HG03378 (cell line): Measurements from ENCODE around the gene MRC1.

Experiments used
- ATAC-seq: cut with Tn5 transposase; IDR thresholded peaks from one replicate; pipeline ENCODE4 v1.9.1; 2021; ENCODE audit warnings: mild to moderate bottlenecking, moderate library complexity; ENCODE audit not compliant: unreplicated experiment

The MRC1 gene

GRCh38 chr10:17795083-17795482 is 14.1 kb upstream of the MRC1 start:
- ATAC-seq: no peak

GRCh38 chr10:17795813-17796594 is 13.1 kb upstream of the MRC1 start:
- no peak for ATAC-seq

GRCh38 chr10:17801507-17801906 is 7.6 kb upstream of the MRC1 start:
- ATAC-seq: no peak

GRCh38 chr10:17802350-17802749 is 6.8 kb upstream of the MRC1 start:
- no peak for ATAC-seq

- no peak for ATAC-seq
Observed at GRCh38 chr10:17802976-17803375, 6.2 kb upstream of the MRC1 start.

- no peak for ATAC-seq
Observed at GRCh38 chr10:17805330-17805729, 3.8 kb upstream of the MRC1 start.

- no peak for ATAC-seq
Observed at GRCh38 chr10:17805921-17806577, 3.1 kb upstream of the MRC1 start.

GRCh38 chr10:17811146-17811865 is 2.2 kb downstream of the MRC1 start:
- ATAC-seq: no peak

GRCh38 chr10:17814973-17815372 is 5.8 kb downstream of the MRC1 start:
- ATAC-seq: no peak

- no peak for ATAC-seq
Observed at GRCh38 chr10:17816199-17816598, 7.1 kb downstream of the MRC1 start.

GRCh38 chr10:17817316-17817715 is 8.2 kb downstream of the MRC1 start:
- no peak for ATAC-seq

GRCh38 chr10:17817790-17818189 is 8.6 kb downstream of the MRC1 start:
- no peak for ATAC-seq

- no peak for ATAC-seq
Observed at GRCh38 chr10:17819836-17820235, 10.7 kb downstream of the MRC1 start.

GRCh38 chr10:17820943-17821342 is 11.8 kb downstream of the MRC1 start:
- ATAC-seq: no peak

- ATAC-seq: no peak
Observed at GRCh38 chr10:17821893-17822292, 12.7 kb downstream of the MRC1 start.

GRCh38 chr10:17831341-17831740 is 22.2 kb downstream of the MRC1 start:
- no peak for ATAC-seq

GRCh38 chr10:17831896-17832295 is 22.7 kb downstream of the MRC1 start:
- ATAC-seq: no peak

GRCh38 chr10:17833656-17834055 is 24.5 kb downstream of the MRC1 start:
- no peak for ATAC-seq

GRCh38 chr10:17835688-17836087 is 26.5 kb downstream of the MRC1 start:
- no peak for ATAC-seq

GRCh38 chr10:17836942-17837341 is 27.8 kb downstream of the MRC1 start:
- ATAC-seq: no peak

GRCh38 chr10:17838080-17838648 is 29.0 kb downstream of the MRC1 start:
- no peak for ATAC-seq

GRCh38 chr10:17841050-17841449 is 31.9 kb downstream of the MRC1 start:
- no peak for ATAC-seq
